Right cardiac atrium (tissue), 5 donors: Measurements from ENCODE around the gene PDLIM3. TPM values are rescaled to one million over a fixed set of nuclear protein-coding genes. Genes with fewer than 3 reads are reported as not detected.
A peak's percentile ranks its signal among the peaks of the same experiment; 100 is the strongest.
"Not testable (repeated sequence)": the region's sequence is repeated elsewhere in the genome, so short reads cannot be mapped to it uniquely, and the experiment has no call there.

Experiments
- ATAC-seq, 2 donors: fragments of 200-7000 bp; cut with Tn5 transposase; one replicate each; pipeline versions ENCODE4 v1.8.0 to v1.9.1; 2020; ENCODE audit warnings: moderate library complexity in 2 of 2, mild to moderate bottlenecking in 1 of 2
- DNase-seq, 3 donors: peaks; one replicate each; pipeline ENCODE4 v3.0.0-alpha.2; 2020
- H3K27ac ChIP-seq: one replicate; pipeline ENCODE4 v1.5.1; 2013; ENCODE audit warnings: mild to moderate bottlenecking, low read length, control low read depth, moderate library complexity
- H3K27me3 ChIP-seq: one replicate; pipeline ENCODE4 v1.6.1; 2013; ENCODE audit not compliant: control insufficient read depth, insufficient read depth
- H3K4me1 ChIP-seq: one replicate; pipeline ENCODE4 v1.6.1; 2013; ENCODE audit warnings: low read length; ENCODE audit not compliant: control insufficient read depth, insufficient read depth
- H3K4me3 ChIP-seq: one replicate; pipeline ENCODE4 v1.5.1; 2013; ENCODE audit warnings: low read length, control low read depth
- H3K9me3 ChIP-seq: one replicate; pipeline ENCODE4 v1.6.1; 2013; ENCODE audit warnings: low read length; ENCODE audit not compliant: control insufficient read depth
- WGBS: extraction: QIAGEN DNeasy Blood & Tissue Kit; methylation state at CpG from one replicate; pipeline ENCODE4 v1.1.7; 2013; 5-methylcytosine and 5-hydroxymethylcytosine counted together
- intact Hi-C, 4 donors: fragments of 100-400 bp; cut with DNase I; formaldehyde crosslinking; loops; one replicate each; pipeline versions ENCODE4 v1.11.0 to v1.14.0; 2022 to 2023
- polyA plus RNA-seq: library from polyadenylated mRNA; stranded (reverse); fragments of 200-250 nt; gene quantifications from one replicate; pipeline ENCODE4 v1.2.3, GENCODE V29; 2013
- total RNA-seq, 4 donors: library from RNA; stranded (reverse); fragmentation: NEBNext Ultra II Directional; extraction: Animal tissue kit (Norgen Biotek cat#: 25700); gene quantifications; one replicate each; pipeline ENCODE4 v1.2.1, GENCODE V29; 2021
- donor health status: healthy with polysubstance abuse.
- donor health status: DM: no; HTN: yes; CAD: no.
- donor health status: DM: no; HTN: no; CAD: no.
- donor health status: DM: no; HTN: yes; CAD: no; lungs with severe emphysema.
- donor health status: DM: yes; HTN: yes; CAD: no.

PDLIM3 gene
- total and polyA plus RNA-seq, 5 donors = 267 to 965 (median 314) TPM

DNA sequence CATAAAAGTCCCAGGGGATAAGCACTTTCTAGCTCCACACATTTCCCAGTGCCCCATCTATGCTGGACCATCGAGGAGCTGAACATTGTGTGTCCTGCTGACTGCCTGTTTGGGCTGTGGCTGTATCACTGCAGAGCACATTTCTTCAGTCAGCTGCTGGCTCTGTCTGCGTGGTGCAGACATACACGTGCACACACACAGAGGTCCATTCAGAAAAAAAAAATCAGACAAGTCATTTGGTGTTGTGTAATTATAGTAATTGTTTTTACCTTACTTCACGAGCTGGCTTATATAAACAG, 1.1 kb upstream of the PDLIM3 start:
- H3K4me1 ChIP-seq = peaks cover 9% of the 10 kb centered on the region
- no peaks in the 10 kb centered on the region for H3K9me3 ChIP-seq
- WGBS = 10% methylated on average over 4 of the region's 4 CpGs
- peak; percentile 65 to 76 (median 69) for DNase-seq
- H3K27ac ChIP-seq = peak overlapping the region; percentile 69
- no peaks in the 10 kb centered on the region for H3K27me3 ChIP-seq
- H3K4me3 ChIP-seq = no peak overlapping the region
- intact Hi-C loops = loop anchor here in 2 of 4 donors (5.0 to 10.0 kb wide), 3 partner anchors 36 to 61 kb away; no protein-coding TSS in a partner anchor
- ATAC-seq = peak; percentile 67 to 71

DNA sequence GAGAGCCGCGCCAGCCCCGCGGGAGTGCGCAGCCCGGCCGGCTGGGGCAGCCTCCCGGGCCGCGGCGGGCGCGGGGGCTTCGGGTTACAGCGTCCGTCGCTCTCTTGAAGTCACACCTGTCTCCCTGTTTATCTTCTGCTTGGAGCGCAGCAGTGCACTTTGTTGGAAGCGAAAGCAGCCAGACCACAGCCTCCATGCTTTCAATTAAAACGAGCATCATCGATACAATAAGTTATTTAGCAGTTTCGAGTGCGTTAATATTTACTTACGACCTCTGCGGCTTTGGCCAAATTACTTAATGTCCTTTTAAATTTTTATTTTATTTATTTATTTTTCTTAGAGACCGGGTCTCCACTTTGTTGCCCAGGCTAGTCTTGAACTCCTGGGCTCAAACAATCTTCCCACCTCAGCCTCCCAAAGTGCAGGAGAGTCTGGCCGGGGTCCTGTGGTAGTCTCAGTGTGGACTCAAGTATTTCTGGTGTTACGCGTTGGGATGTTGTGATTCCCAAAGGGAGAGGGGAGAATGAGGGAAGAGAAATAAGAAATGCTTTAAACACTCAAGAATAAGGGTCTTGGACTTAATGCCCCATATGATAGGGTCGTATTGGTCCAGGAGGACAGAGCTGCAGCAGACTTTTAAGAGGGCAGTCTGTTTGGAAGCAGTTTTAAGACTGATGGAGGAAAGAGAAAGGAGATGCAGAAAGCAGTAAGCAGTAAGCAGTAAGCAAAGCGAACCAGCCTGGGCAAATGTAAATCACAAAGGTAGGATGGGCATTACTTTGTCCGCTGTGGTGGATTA, 504 bp upstream of the PDLIM3 start:
- ATAC-seq (no peak), DNase-seq (no peak)
- Histone ChIP-seq H3K27ac (peak overlapping the region; percentile 69), H3K9me3 (no peaks in the 10 kb centered on the region), H3K4me1 (peaks cover 4% of the 10 kb centered on the region), H3K4me3 (peak overlapping the region; percentile 99), H3K27me3 (no peaks in the 10 kb centered on the region)
- intact Hi-C loops = loop anchor here in 2 of 4 donors (5.0 to 10.0 kb wide), 3 partner anchors 36 to 61 kb away; no protein-coding TSS in a partner anchor
- WGBS = 6% methylated on average over 32 of the region's 32 CpGs

GRCh38 chr4:185534511-185534865, 819 bp downstream of the PDLIM3 start:
- peak overlapping the region; percentile 99 for H3K27ac ChIP-seq
- 2% methylated on average over 10 of the region's 10 CpGs for WGBS
- ATAC-seq (peak; percentile 54 to 65), DNase-seq (no peak)
- intact Hi-C loops = loop anchor here in 1 of 4 donors (10.0 kb wide), 1 partner anchor 60 kb away; no protein-coding TSS in a partner anchor
- no peaks in the 10 kb centered on the region for H3K4me1 ChIP-seq
- no peaks in the 10 kb centered on the region for H3K9me3 ChIP-seq
- H3K4me3 ChIP-seq = peak overlapping the region; percentile 99
- H3K27me3 ChIP-seq = no peaks in the 10 kb centered on the region

DNA sequence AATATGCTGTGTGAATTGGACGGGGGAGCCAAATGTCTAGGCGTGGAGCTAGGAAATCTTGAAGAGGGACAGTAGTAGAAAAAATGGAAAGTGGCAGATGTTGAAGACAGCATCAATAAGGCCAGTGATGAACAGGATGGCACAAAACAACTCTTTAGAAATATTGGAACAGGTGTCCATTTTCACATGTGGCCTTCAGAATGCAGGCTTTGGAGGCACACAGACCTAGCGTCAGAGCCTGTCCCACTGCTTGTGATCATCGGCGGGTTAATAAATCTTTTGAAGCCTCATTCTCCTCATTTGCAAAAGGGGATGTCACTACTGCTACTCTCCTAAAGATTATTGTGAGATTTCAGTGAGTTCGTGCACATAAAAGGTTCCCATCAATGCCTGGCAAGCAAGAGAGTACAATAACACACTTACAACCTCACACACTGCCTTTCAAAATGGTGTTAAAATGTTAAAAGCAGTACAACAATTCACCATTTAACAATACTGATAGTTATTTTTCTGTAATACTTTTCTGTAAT, 2.4 kb downstream of the PDLIM3 start:
- Histone ChIP-seq H3K4me1 (no peaks in the 10 kb centered on the region), H3K9me3 (no peaks in the 10 kb centered on the region), H3K4me3 (peak overlapping the region; percentile 80), H3K27me3 (no peaks in the 10 kb centered on the region), H3K27ac (peak overlapping the region; percentile 98)
- DNase-seq = no peak
- no peak for ATAC-seq
- WGBS = 47% methylated on average over 6 of the region's 6 CpGs
- intact Hi-C loops = loop anchor here in 1 of 4 donors (10.0 kb wide), 1 partner anchor 62 kb away; no protein-coding TSS in a partner anchor

DNA sequence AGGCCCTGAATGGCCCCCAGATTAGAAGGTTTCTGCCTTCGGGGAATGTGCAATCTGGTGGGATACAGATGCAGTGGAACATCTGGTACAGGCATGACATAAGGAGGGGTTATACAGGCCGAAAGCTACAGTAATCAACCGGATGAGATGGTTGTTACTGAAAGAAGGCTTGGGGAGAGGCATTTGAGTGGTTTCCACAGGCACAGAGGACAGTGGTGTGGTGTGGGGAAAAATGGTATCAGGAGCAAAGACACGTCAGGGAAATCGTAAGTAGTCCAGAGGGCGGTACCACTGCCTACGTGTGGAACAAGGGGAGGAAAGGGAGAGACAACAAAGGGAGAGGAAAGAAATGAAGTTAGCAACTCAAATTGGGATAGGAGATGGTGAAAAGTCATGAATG, 3.0 kb downstream of the PDLIM3 start:
- ATAC-seq = peak; percentile 41 to 57
- H3K4me1 ChIP-seq = no peaks in the 10 kb centered on the region
- peak; percentile 39 to 65 (median 54) for DNase-seq
- H3K27ac ChIP-seq = peak overlapping the region; percentile 98
- H3K9me3 ChIP-seq = no peaks in the 10 kb centered on the region
- H3K27me3 ChIP-seq = no peaks in the 10 kb centered on the region
- intact Hi-C loops = loop anchor here in 1 of 4 donors (10.0 kb wide), 1 partner anchor 63 kb away; no protein-coding TSS in a partner anchor
- WGBS = 36% methylated on average over 7 of the region's 7 CpGs
- peak overlapping the region; percentile 80 for H3K4me3 ChIP-seq

GRCh38 chr4:185531654-185532053, 3.7 kb downstream of the PDLIM3 start:
- WGBS = 58% methylated on average over 11 of the region's 11 CpGs
- not testable (repeated sequence) for H3K27ac ChIP-seq, H3K27me3 ChIP-seq, H3K4me1 ChIP-seq, H3K9me3 ChIP-seq, ATAC-seq
- DNase-seq = peak; percentile 45 to 73 (median 69)
- peak overlapping the region; percentile 7 for H3K4me3 ChIP-seq
- intact Hi-C loops = loop anchor here in 1 of 4 donors (10.0 kb wide), 1 partner anchor 63 kb away; no protein-coding TSS in a partner anchor

DNA sequence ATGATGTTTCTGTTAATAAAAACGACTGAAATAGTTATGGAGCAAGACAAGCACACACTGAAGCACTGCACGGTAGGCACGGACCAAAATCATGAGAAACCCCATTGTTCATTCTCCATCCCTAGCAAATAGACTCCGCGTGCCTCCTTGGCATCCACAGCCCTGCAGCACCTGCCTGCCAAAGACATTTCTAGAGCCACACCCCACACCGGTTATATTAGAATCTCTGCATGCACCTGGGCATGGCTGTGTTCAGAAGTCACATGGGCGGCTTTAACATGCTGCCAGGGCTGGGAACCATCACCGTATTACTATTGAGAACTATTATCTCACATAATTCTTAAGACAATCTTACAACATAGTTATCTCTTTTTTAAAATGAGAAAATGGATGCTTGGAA, 5.9 kb downstream of the PDLIM3 start:
- ATAC-seq = no peak

DNA sequence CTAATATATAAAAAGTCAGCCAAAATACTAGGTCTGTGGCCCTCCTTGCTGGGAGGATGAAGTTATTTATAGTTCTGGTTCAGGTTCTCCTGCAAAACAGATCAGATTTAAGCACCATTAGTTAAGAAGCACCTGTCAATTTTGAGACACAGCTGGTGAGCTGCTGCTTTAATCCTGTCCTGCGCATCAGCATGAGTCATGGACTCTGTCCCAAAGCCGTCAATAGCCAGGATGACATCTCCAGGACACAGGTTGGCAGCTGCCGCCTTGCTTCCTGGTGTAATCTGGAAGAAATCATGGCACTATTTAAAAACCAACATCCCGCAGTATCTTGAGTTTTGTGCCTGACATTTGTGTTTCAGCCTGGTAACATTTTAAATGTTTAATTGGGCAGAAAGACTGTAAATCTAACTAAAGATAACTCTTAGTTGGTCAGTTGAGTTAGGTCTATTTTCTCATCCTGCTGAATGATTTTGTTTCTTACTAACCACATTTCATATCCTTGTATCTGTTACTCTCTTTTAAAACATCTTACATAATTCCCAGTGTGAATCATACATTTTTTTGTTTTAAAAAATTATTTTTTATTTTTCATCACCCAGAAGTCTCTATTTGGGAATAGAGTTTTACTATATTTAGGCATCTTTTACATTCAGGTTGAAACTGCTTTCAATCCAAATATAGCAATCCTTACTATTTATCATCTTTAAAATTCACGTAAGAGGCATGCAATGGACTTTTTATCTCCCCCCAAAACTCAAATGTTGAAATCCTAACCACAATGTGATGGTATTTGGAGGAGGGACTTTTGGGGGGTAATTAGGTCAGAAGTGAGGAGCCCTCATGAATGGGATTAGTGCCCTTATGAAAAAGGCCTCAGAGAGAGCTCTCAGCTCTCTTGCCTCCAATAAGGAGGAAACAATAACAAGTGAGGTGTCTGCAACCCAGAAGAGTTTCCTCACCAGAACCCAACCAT, 10.1 kb downstream of the PDLIM3 start:
- intact Hi-C loops = no loop called here
- ATAC-seq (peak; percentile 37 to 46), DNase-seq (no peak)
- WGBS = 69% methylated on average over 5 of the region's 5 CpGs
- Histone ChIP-seq H3K4me1 (peaks cover 2% of the 10 kb centered on the region), H3K9me3 (no peaks in the 10 kb centered on the region), H3K27me3 (no peaks in the 10 kb centered on the region), H3K27ac (peak overlapping the region; percentile 68), H3K4me3 (no peak overlapping the region)

More for the DNA sequence above, 5.9 kb downstream of the PDLIM3 start:
- Histone ChIP-seq H3K4me3 (no peak overlapping the region), H3K9me3 (no peaks in the 10 kb centered on the region), H3K4me1 (peaks cover 2% of the 10 kb centered on the region), H3K27me3 (no peaks in the 10 kb centered on the region), H3K27ac (no peak overlapping the region)
- no peak for DNase-seq
- 53% methylated on average over 8 of the region's 8 CpGs for WGBS
- intact Hi-C loops = no loop called here

DNA sequence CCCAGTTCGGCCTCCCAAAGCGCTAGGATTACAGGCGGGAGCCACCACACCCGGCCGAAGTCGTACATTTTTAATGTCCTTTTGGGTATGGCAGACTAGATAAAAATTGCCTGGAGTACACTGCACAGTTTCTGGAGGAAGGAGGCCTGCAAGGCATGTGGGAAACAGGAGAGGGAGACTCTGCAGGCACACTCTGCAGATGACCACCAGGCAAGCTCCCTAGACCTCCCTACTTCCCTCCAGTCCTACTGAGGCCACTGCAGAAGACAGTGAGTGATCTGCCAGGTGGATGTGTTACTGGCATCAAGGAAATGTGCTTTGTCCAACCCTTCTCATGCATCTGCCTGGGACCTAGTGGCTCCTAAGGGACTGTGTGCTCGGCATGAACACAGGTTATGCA, 11.4 kb downstream of the PDLIM3 start:
- 82% methylated on average over 7 of the region's 7 CpGs for WGBS
- H3K4me1 ChIP-seq = peaks cover 2% of the 10 kb centered on the region
- intact Hi-C loops = no loop called here
- no peak overlapping the region for H3K4me3 ChIP-seq
- no peaks in the 10 kb centered on the region for H3K27me3 ChIP-seq
- no peak overlapping the region for H3K27ac ChIP-seq
- no peaks in the 10 kb centered on the region for H3K9me3 ChIP-seq
- no peak for DNase-seq
- peak; percentile 16 to 49 for ATAC-seq

GRCh38 chr4:185522451-185522850, 12.9 kb downstream of the PDLIM3 start:
- ATAC-seq (no peak), DNase-seq (no peak)
- Histone ChIP-seq H3K27ac (no peak overlapping the region), H3K9me3 (no peaks in the 10 kb centered on the region), H3K27me3 (no peaks in the 10 kb centered on the region), H3K4me1 (peaks cover 2% of the 10 kb centered on the region), H3K4me3 (no peak overlapping the region)
- no CpG with 5 or more reads among the region's 2 CpGs for WGBS
- intact Hi-C loops = no loop called here
